AML-193 (cell line): ENCODE measurements around the gene RAPGEF3.
A peak's percentile ranks its signal among the peaks of the same experiment; 100 is the strongest.

Experiments used
- DNase-seq, 2 experiments: peaks; one replicate each; lab custom pipeline; 2025; lab: John Stamatoyannopoulos, UW

The RAPGEF3 gene

GRCh38 chr12:47721431-47721973, 37.2 kb downstream of the RAPGEF3 start:
- DNase-seq = no peak

DNA sequence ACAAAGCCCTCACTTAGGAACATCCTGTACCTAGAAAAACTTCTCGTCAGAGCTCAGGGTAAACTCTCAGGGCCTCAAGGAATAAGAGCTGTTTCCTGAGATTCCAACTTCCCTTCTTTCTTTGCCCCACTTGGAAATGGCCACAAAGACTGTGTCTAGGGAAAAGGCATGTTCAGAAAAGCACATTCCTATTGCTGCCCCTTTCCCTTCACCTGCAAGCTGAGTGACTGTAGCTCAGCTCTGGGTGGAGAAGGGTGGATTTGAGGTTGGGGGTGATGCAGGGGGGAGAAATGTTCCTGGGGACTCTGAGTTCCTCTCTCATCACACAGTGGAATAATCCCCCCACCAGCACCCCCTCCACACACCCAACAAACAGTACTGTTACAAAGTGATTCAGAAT, 40.1 kb downstream of the RAPGEF3 start:
- no peak for DNase-seq

- DNase-seq = peak; percentile 73 to 74
Measured at GRCh38 chr12:47717443-47718193, 41.1 kb downstream of the RAPGEF3 start.

GRCh38 chr12:47717046-47717442, 41.6 kb downstream of the RAPGEF3 start:
- no peak for DNase-seq

- no peak for DNase-seq
Measured at GRCh38 chr12:47715877-47716548, 42.7 kb downstream of the RAPGEF3 start.

GRCh38 chr12:47715393-47715876, 43.2 kb downstream of the RAPGEF3 start:
- peak; percentile 84 to 86 for DNase-seq

- no peak for DNase-seq
Measured at GRCh38 chr12:47714826-47715386, 43.8 kb downstream of the RAPGEF3 start.

- DNase-seq = no peak
Measured at GRCh38 chr12:47712171-47712570, 46.5 kb downstream of the RAPGEF3 start.

DNA sequence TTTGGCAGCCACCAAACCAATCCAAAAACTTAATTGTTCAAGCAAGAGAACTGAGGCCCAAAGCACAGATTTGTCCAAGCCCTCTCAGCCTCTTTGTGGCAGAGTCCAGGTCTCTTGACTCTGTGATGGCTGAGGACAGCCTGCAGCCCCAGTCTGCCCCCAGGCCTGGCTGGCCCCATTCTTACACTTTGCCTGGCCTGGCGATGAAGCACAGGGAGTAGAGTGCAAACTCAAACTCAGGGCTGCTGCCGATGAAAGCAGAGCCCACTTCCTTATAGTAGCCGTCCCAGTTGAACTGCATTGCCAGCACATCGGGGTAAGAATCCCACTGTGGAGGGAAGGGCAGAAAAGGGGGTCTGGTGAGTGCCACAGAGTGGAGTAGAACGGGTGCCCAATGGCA, 47.2 kb downstream of the RAPGEF3 start:
- DNase-seq = no peak

DNA sequence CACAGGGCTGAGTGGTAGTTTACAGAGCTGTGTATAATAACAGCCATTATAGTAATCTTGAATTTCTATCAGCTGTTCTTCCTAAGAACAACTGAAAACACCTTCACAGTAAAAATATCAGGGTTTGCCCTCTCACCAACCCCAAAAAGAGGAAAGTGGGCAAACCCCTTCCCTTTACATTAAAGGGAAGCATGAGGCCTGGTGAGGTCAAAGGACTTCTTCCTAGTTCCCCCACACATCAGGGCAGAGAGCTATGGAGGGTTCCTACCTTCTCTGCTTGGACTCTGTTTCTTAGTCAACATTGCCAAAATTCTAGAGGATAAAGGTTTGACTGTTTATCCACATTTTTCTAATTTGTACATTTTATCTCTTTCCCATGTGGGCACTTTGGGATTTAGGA, 48.4 kb downstream of the RAPGEF3 start:
- peak in 1 of 2 experiments; percentile 5 for DNase-seq

DNA sequence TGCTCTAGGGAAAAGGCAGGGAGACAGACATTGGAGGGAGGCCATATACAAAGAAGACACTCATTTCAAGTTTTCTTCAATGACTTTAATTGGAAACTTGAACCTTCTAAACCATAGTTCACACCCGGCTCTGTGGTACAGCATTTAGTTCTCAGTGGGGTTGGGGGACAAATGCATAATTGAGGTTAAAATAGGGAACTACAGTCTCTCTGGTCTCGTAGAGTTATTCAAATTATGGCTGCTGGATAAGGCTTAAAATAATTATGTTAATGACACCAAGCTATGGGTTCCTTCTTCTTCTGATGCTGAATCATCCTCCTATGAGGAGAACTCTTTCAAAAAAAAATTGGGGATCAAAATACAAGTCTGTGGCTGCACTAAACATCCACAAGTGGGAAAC, 49.0 kb downstream of the RAPGEF3 start:
- peak; percentile 9 to 17 for DNase-seq

- DNase-seq = no peak
Measured at GRCh38 chr12:47709237-47709636, 49.4 kb downstream of the RAPGEF3 start.

GRCh38 chr12:47707905-47708543, 50.7 kb downstream of the RAPGEF3 start:
- DNase-seq = peak; percentile 35 to 37

GRCh38 chr12:47707355-47707754, 51.3 kb downstream of the RAPGEF3 start:
- DNase-seq = no peak

GRCh38 chr12:47705566-47706425, 52.9 kb downstream of the RAPGEF3 start, which contains the start of gene RPAP3:
TSS of gene RPAP3 (minus strand) at chr12:47706030. CDS start at chr12:47702840, 3,190 bp downstream.
- peak; percentile 87 to 90 for DNase-seq

DNA sequence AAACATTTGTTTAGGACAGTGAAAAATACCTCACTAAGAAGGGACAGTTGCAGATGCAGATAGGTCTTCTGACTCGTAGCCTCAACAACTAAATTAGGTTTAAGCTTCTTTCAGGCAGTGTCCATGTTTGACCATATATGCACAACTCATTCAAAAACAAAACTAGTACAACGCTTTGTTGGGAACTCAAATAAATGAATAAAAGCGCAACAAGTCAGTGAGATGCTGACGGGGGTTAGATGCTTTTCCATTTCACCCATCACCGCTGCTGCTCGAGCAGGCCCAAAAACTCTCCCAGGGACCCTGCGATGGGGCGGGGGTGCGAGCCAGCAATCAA, 53.5 kb downstream of the RAPGEF3 start:
- DNase-seq = no peak

DNA sequence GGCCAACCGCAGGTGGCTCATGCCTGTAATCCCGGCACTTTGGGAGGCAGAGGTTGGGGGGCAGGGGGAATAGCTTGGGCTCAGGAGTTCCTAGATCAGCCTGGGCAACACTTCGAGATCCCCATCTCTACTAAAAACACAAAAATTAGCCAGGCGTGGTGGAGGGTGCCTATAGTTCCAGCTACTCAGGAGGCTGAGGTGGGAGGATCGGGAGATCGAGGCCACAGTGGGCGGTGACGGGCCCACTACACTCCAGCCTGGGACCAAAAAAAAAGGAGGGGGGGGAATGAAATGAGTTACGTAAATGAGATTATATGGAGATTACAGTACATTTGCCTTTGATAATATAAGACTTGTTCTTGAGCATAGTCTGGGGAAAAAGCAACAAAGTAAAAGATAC, 54.0 kb downstream of the RAPGEF3 start:
- DNase-seq = no peak

DNA sequence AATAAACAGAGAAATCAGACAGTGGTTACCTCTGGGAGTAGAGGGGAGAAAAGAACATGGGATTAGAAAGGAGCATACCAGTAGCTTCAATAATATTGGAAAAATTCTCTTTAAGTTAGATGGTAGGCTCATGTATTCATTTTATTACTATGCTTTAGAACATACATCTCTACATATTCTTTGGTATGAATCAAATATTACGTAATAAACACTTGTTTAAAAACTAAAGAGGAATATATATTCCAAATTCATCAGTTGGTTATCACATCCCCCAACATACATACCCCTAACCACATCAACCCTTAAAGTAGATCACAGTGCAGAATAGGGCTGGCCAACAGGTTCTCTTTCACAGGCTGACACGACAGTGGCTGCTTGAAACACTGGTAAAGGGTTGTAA, 58.4 kb downstream of the RAPGEF3 start:
- DNase-seq = no peak

DNA sequence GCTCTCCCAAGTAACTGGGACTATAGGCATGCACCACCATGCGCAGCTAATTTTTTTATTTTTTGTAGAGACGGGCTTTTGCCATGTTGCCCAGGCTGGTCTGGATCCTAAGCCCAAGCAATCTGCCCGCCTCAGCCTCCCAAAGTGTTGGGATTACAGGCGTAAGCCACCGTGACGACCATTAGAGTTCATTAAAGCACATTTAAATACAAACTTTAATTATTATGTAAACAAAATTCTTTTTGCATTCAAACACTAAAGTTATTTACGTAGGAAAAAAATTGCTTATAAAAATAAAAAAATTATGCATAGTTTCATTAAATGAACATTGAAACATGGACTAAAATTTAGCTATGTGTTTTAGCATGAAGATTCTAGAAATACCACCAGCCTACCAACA, 60.0 kb downstream of the RAPGEF3 start:
- DNase-seq = no peak

DNA sequence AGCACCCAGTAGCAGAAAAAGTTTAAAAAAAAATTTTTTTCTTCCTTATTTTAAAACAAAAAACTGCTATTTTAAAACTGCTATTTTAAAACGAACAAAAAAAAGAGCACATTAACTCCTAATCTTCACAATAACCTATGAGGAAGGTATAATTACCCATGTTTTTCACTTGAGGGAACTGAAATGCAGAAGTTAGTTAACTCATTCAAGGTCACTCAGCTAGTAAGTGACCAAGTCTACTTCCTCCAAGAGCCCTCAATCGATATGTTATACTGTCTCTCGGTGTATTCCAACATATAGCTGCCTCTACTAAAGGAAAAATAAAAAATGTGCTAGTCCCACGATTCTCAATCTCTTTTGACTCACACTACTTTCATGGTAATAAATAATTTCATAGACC, 60.6 kb downstream of the RAPGEF3 start:
- DNase-seq = peak; percentile 51 to 65

DNA sequence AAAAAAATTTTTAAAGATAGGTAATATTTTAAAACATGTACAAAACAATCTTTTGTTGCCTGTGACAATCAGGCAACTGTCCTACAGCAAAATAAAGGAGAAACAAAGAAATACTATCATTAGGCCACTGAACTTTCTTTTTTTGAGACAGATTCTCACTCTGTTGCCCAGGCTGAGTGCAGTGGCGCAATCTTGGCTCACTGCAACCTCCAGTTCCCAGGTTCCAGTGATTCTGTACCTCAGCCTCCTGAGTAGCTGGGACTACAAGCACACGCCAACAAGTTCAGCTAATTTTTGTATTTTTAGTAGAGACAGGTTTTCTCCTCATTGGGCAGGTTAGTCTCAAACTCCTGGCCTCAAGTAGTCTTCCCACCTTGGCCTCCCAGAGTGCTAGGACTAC, 69.5 kb downstream of the RAPGEF3 start:
- no peak for DNase-seq
